ENCODE results near the gene CPNE8.
A peak's percentile ranks its signal among the peaks of the same experiment; 100 is the strongest.
"Not testable (repeated sequence)": the region's sequence is repeated elsewhere in the genome, so short reads cannot be mapped to it uniquely, and the experiment has no call there.

The CPNE8 gene

GRCh38 chr12:38742496-38742895 lies 162.9 kb downstream of the CPNE8 start:
- not testable (repeated sequence) for DNase-seq

- no peak for DNase-seq
These were observed 168.6 kb downstream of the CPNE8 start for GRCh38 chr12:38736821-38737220.

- DNase-seq: no peak
These were observed 172.6 kb downstream of the CPNE8 start for GRCh38 chr12:38732761-38733160.

- DNase-seq: no peak
These were observed 176.5 kb downstream of the CPNE8 start for GRCh38 chr12:38728894-38729293.

- DNase-seq: no peak
These were observed 183.7 kb downstream of the CPNE8 start for GRCh38 chr12:38721611-38722252.

GRCh38 chr12:38720661-38721060 lies 184.7 kb downstream of the CPNE8 start:
- peak in 2 of 58 donors; percentile 1 to 2 for DNase-seq

- DNase-seq: no peak
These were observed 192.1 kb downstream of the CPNE8 start for GRCh38 chr12:38713294-38713693.

- no peak for DNase-seq
These were observed 194.3 kb downstream of the CPNE8 start for GRCh38 chr12:38711054-38711453.

- no peak for DNase-seq
These were observed 196.9 kb downstream of the CPNE8 start for GRCh38 chr12:38708466-38708865.

GRCh38 chr12:38707648-38708047 lies 197.7 kb downstream of the CPNE8 start:
- DNase-seq: no peak

- DNase-seq: no peak
These were observed 208.1 kb downstream of the CPNE8 start for GRCh38 chr12:38697289-38697688.

GRCh38 chr12:38695057-38695456 lies 210.3 kb downstream of the CPNE8 start:
- no peak for DNase-seq

GRCh38 chr12:38691164-38691563 lies 214.2 kb downstream of the CPNE8 start:
- no peak for DNase-seq

GRCh38 chr12:38690646-38691045 lies 214.7 kb downstream of the CPNE8 start:
- DNase-seq: no peak

GRCh38 chr12:38689704-38690103 lies 215.7 kb downstream of the CPNE8 start:
- DNase-seq: no peak

- DNase-seq: no peak
These were observed 216.2 kb downstream of the CPNE8 start for GRCh38 chr12:38689195-38689594.

GRCh38 chr12:38682521-38682920 lies 222.9 kb downstream of the CPNE8 start:
- no peak for DNase-seq

GRCh38 chr12:38669530-38669929 lies 235.9 kb downstream of the CPNE8 start:
- DNase-seq: no peak

- no peak for DNase-seq
These were observed 236.3 kb downstream of the CPNE8 start for GRCh38 chr12:38669081-38669480.

GRCh38 chr12:38666425-38666824 lies 239.0 kb downstream of the CPNE8 start:
- DNase-seq: no peak

- no peak for DNase-seq
These were observed 240.6 kb downstream of the CPNE8 start for GRCh38 chr12:38664661-38665269.

GRCh38 chr12:38662829-38663228 lies 242.6 kb downstream of the CPNE8 start:
- no peak for DNase-seq

- DNase-seq: no peak
These were observed 251.7 kb downstream of the CPNE8 start for GRCh38 chr12:38653650-38654049.

Data from anterior cingulate cortex (tissue), 58 donors.